Measurements from ENCODE around the gene RAD51B.

Gene RAD51B

GRCh38 chr14:67881225-67881624 is 61.6 kb downstream of the RAD51B start:
- no peak for DNase-seq (ENCODE audit: low read depth, low spot score)
- no peak for TF ChIP-seq YY1 (IDR thresholded peaks at IDR 0.05; ENCODE audit: insufficient read depth, insufficient read length)
- Histone ChIP-seq H3K4me1 (ENCODE audit: insufficient read depth, insufficient read length) (no peaks in the 10 kb centered on the region), H3K4me3 (ENCODE audit: insufficient read length, low read depth) (no peak overlapping the region), H3K9ac (ENCODE audit: insufficient read length, low read depth) (no peak overlapping the region), H3K36me3 (ENCODE audit: insufficient read depth, insufficient read length, low read length) (no peaks in the 10 kb centered on the region), H3K27me3 (ENCODE audit: insufficient read depth, insufficient read length) (no peaks in the 10 kb centered on the region), H3K9me3 (ENCODE audit: insufficient read depth, low read length) (no peaks in the 10 kb centered on the region)

- H3K9me3 ChIP-seq (ENCODE audit: insufficient read depth, low read length), result no peaks in the 10 kb centered on the region
- H3K9ac ChIP-seq (ENCODE audit: insufficient read length, low read depth), result no peak overlapping the region
- no peaks in the 10 kb centered on the region for H3K27me3 ChIP-seq (ENCODE audit: insufficient read depth, insufficient read length)
- H3K4me1 ChIP-seq (ENCODE audit: insufficient read depth, insufficient read length), result no peaks in the 10 kb centered on the region
- H3K36me3 ChIP-seq (ENCODE audit: insufficient read depth, insufficient read length, low read length), result no peaks in the 10 kb centered on the region
- no peak overlapping the region for H3K4me3 ChIP-seq (ENCODE audit: insufficient read length, low read depth)
- TF ChIP-seq ZNF274 (IDR thresholded peaks at IDR 0.05; ENCODE audit: low read depth, low read length), result no peak
- TF ChIP-seq YY1 (IDR thresholded peaks at IDR 0.05; ENCODE audit: insufficient read depth, insufficient read length), result no peak
- no peak for TF ChIP-seq SUZ12 (IDR thresholded peaks at IDR 0.05; ENCODE audit: extremely low read depth, insufficient read depth, insufficient read length)
- no peak for DNase-seq (ENCODE audit: low read depth, low spot score)
Observed at GRCh38 chr14:67882986-67883555, 63.5 kb downstream of the RAD51B start.

GRCh38 chr14:67883717-67884116 is 64.1 kb downstream of the RAD51B start:
- DNase-seq (ENCODE audit: low read depth, low spot score), result no peak
- no peaks in the 10 kb centered on the region for H3K9me3 ChIP-seq (ENCODE audit: insufficient read depth, low read length)
- H3K36me3 ChIP-seq (ENCODE audit: insufficient read depth, insufficient read length, low read length), result no peaks in the 10 kb centered on the region
- no peaks in the 10 kb centered on the region for H3K4me1 ChIP-seq (ENCODE audit: insufficient read depth, insufficient read length)
- no peak overlapping the region for H3K4me3 ChIP-seq (ENCODE audit: insufficient read length, low read depth)
- TF ChIP-seq YY1 (IDR thresholded peaks at IDR 0.05; ENCODE audit: insufficient read depth, insufficient read length), result no peak
- TF ChIP-seq ZNF274 (IDR thresholded peaks at IDR 0.05; ENCODE audit: low read depth, low read length), result no peak
- TF ChIP-seq SUZ12 (IDR thresholded peaks at IDR 0.05; ENCODE audit: extremely low read depth, insufficient read depth, insufficient read length), result no peak
- no peaks in the 10 kb centered on the region for H3K27me3 ChIP-seq (ENCODE audit: insufficient read depth, insufficient read length)
- no peak overlapping the region for H3K9ac ChIP-seq (ENCODE audit: insufficient read length, low read depth)

- no peaks in the 10 kb centered on the region for H3K36me3 ChIP-seq (ENCODE audit: insufficient read depth, insufficient read length, low read length)
- H3K27me3 ChIP-seq (ENCODE audit: insufficient read depth, insufficient read length), result no peaks in the 10 kb centered on the region
- H3K9me3 ChIP-seq (ENCODE audit: insufficient read depth, low read length), result no peaks in the 10 kb centered on the region
- H3K4me3 ChIP-seq (ENCODE audit: insufficient read length, low read depth), result no peak overlapping the region
- no peak for DNase-seq (ENCODE audit: low read depth, low spot score)
- no peak for TF ChIP-seq YY1 (IDR thresholded peaks at IDR 0.05; ENCODE audit: insufficient read depth, insufficient read length)
- H3K4me1 ChIP-seq (ENCODE audit: insufficient read depth, insufficient read length), result no peaks in the 10 kb centered on the region
- no peak overlapping the region for H3K9ac ChIP-seq (ENCODE audit: insufficient read length, low read depth)
Observed at GRCh38 chr14:67886191-67886590, 66.6 kb downstream of the RAD51B start.

- H3K4me1 ChIP-seq (ENCODE audit: insufficient read depth, insufficient read length), result no peaks in the 10 kb centered on the region
- no peaks in the 10 kb centered on the region for H3K9me3 ChIP-seq (ENCODE audit: insufficient read depth, low read length)
- H3K9ac ChIP-seq (ENCODE audit: insufficient read length, low read depth), result no peak overlapping the region
- no peaks in the 10 kb centered on the region for H3K27me3 ChIP-seq (ENCODE audit: insufficient read depth, insufficient read length)
- H3K36me3 ChIP-seq (ENCODE audit: insufficient read depth, insufficient read length, low read length), result no peaks in the 10 kb centered on the region
- no peak for DNase-seq (ENCODE audit: low read depth, low spot score)
- TF ChIP-seq YY1 (IDR thresholded peaks at IDR 0.05; ENCODE audit: insufficient read depth, insufficient read length) (no peak), ZNF274 (IDR thresholded peaks at IDR 0.05; ENCODE audit: low read depth, low read length) (no peak), SUZ12 (IDR thresholded peaks at IDR 0.05; ENCODE audit: extremely low read depth, insufficient read depth, insufficient read length) (no peak)
- no peak overlapping the region for H3K4me3 ChIP-seq (ENCODE audit: insufficient read length, low read depth)
Observed at GRCh38 chr14:67887478-67887877, 67.9 kb downstream of the RAD51B start.

- DNase-seq (ENCODE audit: low read depth, low spot score), result no peak
- no peaks in the 10 kb centered on the region for H3K27me3 ChIP-seq (ENCODE audit: insufficient read depth, insufficient read length)
- H3K9me3 ChIP-seq (ENCODE audit: insufficient read depth, low read length), result no peaks in the 10 kb centered on the region
- H3K9ac ChIP-seq (ENCODE audit: insufficient read length, low read depth), result no peak overlapping the region
- TF ChIP-seq YY1 (IDR thresholded peaks at IDR 0.05; ENCODE audit: insufficient read depth, insufficient read length) (no peak), ZNF274 (IDR thresholded peaks at IDR 0.05; ENCODE audit: low read depth, low read length) (no peak), SUZ12 (IDR thresholded peaks at IDR 0.05; ENCODE audit: extremely low read depth, insufficient read depth, insufficient read length) (no peak)
- H3K4me1 ChIP-seq (ENCODE audit: insufficient read depth, insufficient read length), result no peaks in the 10 kb centered on the region
- no peaks in the 10 kb centered on the region for H3K36me3 ChIP-seq (ENCODE audit: insufficient read depth, insufficient read length, low read length)
- H3K4me3 ChIP-seq (ENCODE audit: insufficient read length, low read depth), result no peak overlapping the region
Observed at GRCh38 chr14:67889455-67889854, 69.9 kb downstream of the RAD51B start.

GRCh38 chr14:67892466-67893100 is 73.0 kb downstream of the RAD51B start:
- TF ChIP-seq SUZ12 (IDR thresholded peaks at IDR 0.05; ENCODE audit: extremely low read depth, insufficient read depth, insufficient read length), result no peak
- TF ChIP-seq YY1 (IDR thresholded peaks at IDR 0.05; ENCODE audit: insufficient read depth, insufficient read length), result no peak
- no peak for TF ChIP-seq ZNF274 (IDR thresholded peaks at IDR 0.05; ENCODE audit: low read depth, low read length)
- no peak for DNase-seq (ENCODE audit: low read depth, low spot score)
- H3K36me3 ChIP-seq (ENCODE audit: insufficient read depth, insufficient read length, low read length), result no peaks in the 10 kb centered on the region
- H3K9me3 ChIP-seq (ENCODE audit: insufficient read depth, low read length), result no peaks in the 10 kb centered on the region
- no peak overlapping the region for H3K4me3 ChIP-seq (ENCODE audit: insufficient read length, low read depth)
- H3K4me1 ChIP-seq (ENCODE audit: insufficient read depth, insufficient read length), result no peaks in the 10 kb centered on the region
- H3K27me3 ChIP-seq (ENCODE audit: insufficient read depth, insufficient read length), result no peaks in the 10 kb centered on the region
- no peak overlapping the region for H3K9ac ChIP-seq (ENCODE audit: insufficient read length, low read depth)
